ENCODE measurements around the gene INPP5D. TPM values are rescaled to one million over a fixed set of nuclear protein-coding genes. Genes with fewer than 3 reads are reported as not detected.

INPP5D gene
- total RNA-seq, 2 experiments from 2014 or later = 79.5 to 92.6 TPM

GRCh38 chr2:233061591-233062450, 1.7 kb downstream of the INPP5D start:
- H3K36me3 ChIP-seq (ENCODE audit: insufficient read depth, low read length) = peaks cover 37% of the 10 kb centered on the region
- H3K9me2 ChIP-seq (ENCODE audit: insufficient read depth, low read length) = no peaks in the 10 kb centered on the region
- CTCF ChIA-PET (ENCODE audit: unreplicated experiment) = interaction anchor here (1.1 to 1.6 kb wide), 2 partner anchors 42 to 81 kb away, joined by 4 to 6 read pairs; no protein-coding TSS in a partner anchor
- H3K79me2 ChIP-seq (ENCODE audit: insufficient read depth, low read depth, low read length) = peaks cover 48% of the 10 kb centered on the region
- H2AFZ ChIP-seq (ENCODE audit: low read length) = no peak overlapping the region
- TSS peak; percentile 51 for BruUV-seq (replicated peaks)
- TF ChIP-seq CTCF (conservative IDR thresholded peaks at IDR 0.05; ENCODE audit: low read length) (peak; percentile 67), EZH2phosphoT487 (IDR thresholded peaks at IDR 0.05; ENCODE audit: borderline replicate concordance, low read depth, low read length) (no peak)
- DNase-seq (ENCODE audit: low spot score) = peak; percentile 73
- peaks cover 29% of the 10 kb centered on the region for H4K20me1 ChIP-seq (ENCODE audit: insufficient read depth, low read length)
- POLR2A ChIA-PET = interaction anchor here (0.6 to 3.4 kb wide), 18 partner anchors 9 to 1364 kb away, joined by 3 to 40 read pairs (median 6); partner anchors contain the start of gene ATG16L1
- no peaks in the 10 kb centered on the region for H3K9me3 ChIP-seq (ENCODE audit: low read length)
- peak overlapping the region; percentile 87 for H3K27ac ChIP-seq (ENCODE audit: low read depth, low read length, poor library complexity, severe bottlenecking)
- intact Hi-C loops (cut with micrococcal nuclease; ENCODE audit: unreplicated experiment) = loop anchor here (1.0 to 5.0 kb wide), 5 partner anchors 15 to 165 kb away; no protein-coding TSS in a partner anchor
- peaks cover 38% of the 10 kb centered on the region for H3K4me1 ChIP-seq (ENCODE audit: insufficient read depth, low read length, poor library complexity, severe bottlenecking)
- H3K4me3 ChIP-seq (ENCODE audit: low read depth, low read length, poor library complexity, severe bottlenecking) = peak overlapping the region; percentile 81
- peak overlapping the region; percentile 98 for H3K4me2 ChIP-seq (ENCODE audit: low read length)

DNA sequence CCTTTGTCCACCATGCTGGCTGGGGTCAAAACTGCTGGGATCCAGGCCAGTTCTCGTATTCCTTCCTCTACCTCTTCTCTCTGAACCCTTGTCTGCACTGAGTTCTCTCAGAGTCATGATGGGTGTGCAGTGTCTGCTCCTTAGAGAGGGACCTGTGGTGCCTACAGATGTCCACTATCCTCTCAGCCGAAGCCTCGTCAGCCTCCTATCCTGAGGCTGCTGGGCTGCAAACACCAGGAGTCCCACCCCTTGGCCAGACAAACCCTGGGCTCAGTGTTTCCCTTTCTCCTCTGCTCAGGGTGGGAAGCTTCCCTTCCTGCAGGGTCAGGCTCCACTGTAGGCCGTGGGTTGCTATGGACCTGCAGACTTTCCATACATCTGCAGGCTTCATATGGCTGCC, 2.3 kb downstream of the INPP5D start:
- TF ChIP-seq EZH2phosphoT487 (IDR thresholded peaks at IDR 0.05; ENCODE audit: borderline replicate concordance, low read depth, low read length) (no peak), CTCF (conservative IDR thresholded peaks at IDR 0.05; ENCODE audit: low read length) (no peak)
- H3K4me3 ChIP-seq (ENCODE audit: low read depth, low read length, poor library complexity, severe bottlenecking) = peak overlapping the region; percentile 81
- no peaks in the 10 kb centered on the region for H3K9me2 ChIP-seq (ENCODE audit: insufficient read depth, low read length)
- H3K79me2 ChIP-seq (ENCODE audit: insufficient read depth, low read depth, low read length) = peaks cover 49% of the 10 kb centered on the region
- H3K27ac ChIP-seq (ENCODE audit: low read depth, low read length, poor library complexity, severe bottlenecking) = peak overlapping the region; percentile 87
- ChIA-PET POLR2A (interaction anchor here (0.7 to 2.8 kb wide), 2 partner anchors 14 to 38 kb away, joined by 3 to 20 read pairs; no protein-coding TSS in a partner anchor), CTCF (ENCODE audit: unreplicated experiment) (no interaction called here)
- H3K4me1 ChIP-seq (ENCODE audit: insufficient read depth, low read length, poor library complexity, severe bottlenecking) = peaks cover 39% of the 10 kb centered on the region
- peak overlapping the region; percentile 98 for H3K4me2 ChIP-seq (ENCODE audit: low read length)
- intact Hi-C loops (cut with micrococcal nuclease; ENCODE audit: unreplicated experiment) = loop anchor here (2.0 to 5.0 kb wide), 2 partner anchors 14 to 165 kb away; no protein-coding TSS in a partner anchor
- peaks cover 43% of the 10 kb centered on the region for H3K36me3 ChIP-seq (ENCODE audit: insufficient read depth, low read length)
- no peak overlapping the region for H2AFZ ChIP-seq (ENCODE audit: low read length)
- no peaks in the 10 kb centered on the region; the same call in 1 of the 2 replicates for H3K9me3 ChIP-seq (ENCODE audit: low read length)
- no peak for DNase-seq (ENCODE audit: low spot score)
- peaks cover 29% of the 10 kb centered on the region for H4K20me1 ChIP-seq (ENCODE audit: insufficient read depth, low read length)
- no TSS peak for BruUV-seq (replicated peaks)

Data from OCI-LY7 (cell line).